Medulla oblongata (tissue), 1 donor: ENCODE results near the gene SUN1.

ENCODE experiments used
- DNase-seq: peaks from one replicate; pipeline ENCODE4 v3.0.0-alpha.2; 2015; ENCODE audit errors: extremely low spot score

The SUN1 gene

DNA sequence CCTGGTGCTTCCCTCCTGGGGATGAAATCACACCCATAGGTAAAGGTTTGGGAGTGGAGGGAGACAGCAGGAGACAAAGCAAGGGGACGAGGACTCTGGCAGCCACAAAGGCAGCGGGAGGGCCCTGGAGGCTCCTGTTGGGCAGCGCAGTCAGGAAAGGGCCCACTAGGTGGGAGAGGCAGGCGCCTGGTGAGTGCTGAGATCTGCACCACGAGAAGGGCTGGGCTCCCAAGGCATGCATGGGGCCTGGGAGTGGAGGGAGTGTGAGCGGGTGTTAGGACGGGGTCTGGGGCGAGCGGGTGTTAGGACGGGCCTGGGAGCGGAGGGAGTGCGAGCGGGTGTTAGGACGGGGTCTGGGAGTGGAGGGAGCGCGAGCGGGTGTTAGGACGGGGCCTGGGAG is 57.1 kb downstream of the SUN1 start:
- no peak for DNase-seq

GRCh38 chr7:890868-891267 is 58.6 kb downstream of the SUN1 start:
- no peak for DNase-seq

- no peak for DNase-seq
Measured at GRCh38 chr7:891291-891690, 59.0 kb downstream of the SUN1 start.

- DNase-seq: no peak
Measured at GRCh38 chr7:891805-892204, 59.5 kb downstream of the SUN1 start.

DNA sequence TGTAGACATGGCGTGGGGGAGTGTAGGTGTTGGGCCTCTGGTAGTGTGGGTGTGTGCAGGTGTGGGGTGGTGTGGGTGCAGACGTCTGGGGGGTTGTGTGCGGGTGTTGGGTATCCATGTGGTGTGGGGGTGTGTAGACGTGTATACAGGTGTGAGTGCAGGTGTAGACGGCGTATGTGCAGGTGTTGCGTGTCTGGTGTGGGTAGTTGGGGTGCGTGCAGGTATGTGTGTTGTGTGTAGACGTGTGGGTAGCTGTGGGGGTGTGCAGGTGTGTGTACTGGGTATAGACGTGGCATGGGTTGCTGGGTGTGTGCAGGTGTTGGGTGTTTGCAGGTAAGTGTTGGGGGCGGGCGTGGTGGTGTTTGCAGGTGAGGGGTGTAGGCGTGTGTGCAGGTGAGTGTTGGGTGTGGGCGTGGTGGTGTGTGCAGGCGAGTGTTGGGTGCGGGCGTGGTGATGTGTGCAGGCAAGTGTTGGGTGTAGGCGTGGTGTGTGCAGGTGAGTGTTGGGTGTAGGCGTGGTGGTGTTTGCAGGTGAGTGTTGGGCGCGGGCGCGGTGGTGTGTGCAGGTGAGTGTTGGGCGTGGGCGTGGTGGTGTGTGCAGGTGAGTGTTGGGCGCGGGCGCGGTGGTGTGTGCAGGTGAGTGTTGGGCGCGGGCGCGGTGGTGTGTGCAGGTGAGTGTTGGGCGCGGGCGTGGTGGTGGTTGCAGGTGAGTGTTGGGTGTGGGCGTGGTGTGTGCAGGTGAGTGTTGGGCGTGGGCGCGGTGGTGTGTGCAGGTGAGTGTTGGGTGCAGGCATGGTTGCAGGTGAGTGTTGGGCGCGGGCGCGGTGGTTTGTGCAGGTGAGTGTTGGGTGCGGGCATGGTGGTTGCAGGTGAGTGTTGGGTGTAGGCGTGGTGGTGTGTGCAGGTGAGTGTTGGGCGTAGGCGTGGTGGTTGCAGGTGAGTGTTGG is 60.6 kb downstream of the SUN1 start:
- DNase-seq: no peak

- no peak for DNase-seq
Measured at GRCh38 chr7:893686-894085, 61.4 kb downstream of the SUN1 start.

DNA sequence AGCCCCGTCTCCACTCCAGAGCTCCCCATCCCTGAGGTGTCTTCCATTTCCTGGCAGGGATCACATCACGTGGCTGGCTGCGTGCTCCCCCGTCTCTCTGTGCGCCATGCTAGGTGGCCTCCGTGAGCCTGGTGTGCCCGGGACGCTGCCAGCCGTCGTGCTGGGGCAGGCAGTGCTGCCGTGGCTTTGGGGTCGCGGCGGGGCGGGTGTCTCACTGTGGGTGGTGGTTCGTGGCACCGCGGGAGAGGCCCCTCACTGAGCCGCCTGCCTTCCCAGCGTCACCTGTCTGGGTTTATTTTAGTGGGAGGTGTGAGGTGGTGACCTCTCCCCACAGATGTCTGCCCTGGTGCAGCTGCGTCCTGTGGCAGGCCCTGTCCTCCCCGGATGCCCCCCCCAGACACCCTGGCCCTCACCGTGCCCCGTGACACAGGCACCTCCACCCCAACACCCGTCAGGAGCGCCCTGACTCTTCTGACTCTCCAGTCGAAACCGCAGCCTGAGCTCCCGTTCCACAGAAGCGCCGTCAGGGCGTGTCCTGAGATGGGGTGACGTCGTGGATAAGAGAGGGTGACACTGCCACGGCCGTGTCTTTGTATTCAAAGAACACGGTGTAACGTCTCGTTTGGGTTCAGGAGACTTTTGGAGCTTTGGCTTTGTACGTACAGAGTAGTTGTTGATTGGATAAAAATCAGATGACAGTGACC is 62.0 kb downstream of the SUN1 start:
- no peak for DNase-seq

DNA sequence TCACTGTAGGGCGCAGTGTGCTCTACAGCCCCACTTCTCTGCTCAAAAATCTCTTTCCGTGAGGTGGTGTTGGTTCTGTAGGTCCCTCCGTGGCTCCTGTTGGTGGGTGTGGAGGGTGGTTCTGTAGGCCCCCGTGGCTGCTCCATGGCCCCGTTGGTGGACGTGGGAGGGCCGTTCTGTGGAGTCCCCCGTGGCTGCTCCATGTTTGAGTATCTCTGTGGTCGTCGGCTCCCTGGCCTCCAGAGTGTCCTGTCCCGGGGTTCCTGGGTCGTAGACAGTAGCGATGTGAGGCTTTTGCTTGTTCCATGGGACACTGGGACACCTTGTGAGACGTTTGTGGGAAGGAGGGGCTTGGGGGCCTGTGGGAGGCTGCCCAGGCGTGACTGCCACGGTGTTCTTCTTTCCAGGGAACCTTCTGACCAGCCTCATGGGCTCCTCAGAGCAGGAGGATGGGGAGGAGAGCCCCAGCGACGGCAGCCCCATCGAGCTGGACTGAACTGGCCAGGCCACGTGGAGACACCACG is 62.7 kb downstream of the SUN1 start:
- no peak for DNase-seq

GRCh38 chr7:895451-896052 is 63.3 kb downstream of the SUN1 start:
- no peak for DNase-seq

DNA sequence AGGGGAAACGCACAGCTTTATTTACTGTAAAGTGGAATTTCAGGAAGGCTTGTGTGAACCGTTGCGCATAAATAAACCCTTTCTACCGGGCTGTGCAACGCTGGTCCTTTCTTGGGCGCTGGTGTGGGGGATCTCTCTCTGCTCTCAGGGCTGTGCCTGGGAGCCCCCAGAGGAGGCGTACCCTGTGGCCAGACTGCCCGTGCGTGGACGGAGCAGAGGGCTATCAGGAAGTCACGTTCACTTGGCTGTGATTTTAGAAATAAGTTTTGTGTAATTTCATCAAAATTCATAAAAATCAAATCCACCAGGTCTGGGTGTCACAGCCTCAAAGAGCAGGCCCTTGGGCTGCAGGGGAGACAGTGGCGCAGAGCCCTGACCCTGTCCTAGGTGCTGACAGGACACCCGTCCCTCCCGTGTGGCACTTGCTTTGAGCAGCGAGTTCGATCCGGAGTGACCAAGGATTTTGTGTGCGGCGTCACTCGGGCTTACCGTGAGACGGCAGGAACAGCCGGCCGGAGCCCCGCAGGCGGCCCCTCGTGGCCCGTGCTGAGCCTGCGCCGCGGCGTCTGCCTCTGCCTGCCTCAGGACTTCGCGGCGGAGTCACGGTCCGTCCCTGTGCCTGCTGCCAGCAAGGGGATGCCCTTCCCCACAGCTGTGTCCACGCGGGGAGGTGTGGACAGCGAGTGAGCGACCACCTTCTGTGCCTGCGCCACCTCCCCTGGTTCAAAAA is 64.2 kb downstream of the SUN1 start:
- no peak for DNase-seq

DNA sequence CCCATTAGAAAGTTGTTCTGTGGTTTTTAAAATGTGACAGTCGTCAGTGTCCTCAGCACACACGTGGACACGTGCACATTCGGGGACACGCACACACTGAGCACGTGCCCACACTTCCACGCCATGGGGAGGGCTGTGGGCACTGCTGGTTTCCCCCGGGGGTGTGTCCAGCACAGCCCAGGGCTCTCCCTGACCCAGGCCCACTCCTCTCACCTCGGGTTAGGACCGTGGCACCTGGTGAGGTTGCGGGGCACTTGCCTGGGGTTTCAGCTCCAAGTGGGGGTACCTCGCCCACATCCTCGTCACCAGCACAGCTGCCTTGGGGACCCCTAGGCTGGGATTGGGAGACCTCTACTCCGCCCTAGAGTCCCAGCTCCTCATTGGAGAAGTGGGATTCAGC is 64.8 kb downstream of the SUN1 start:
- DNase-seq: no peak

GRCh38 chr7:897771-898376 is 65.6 kb downstream of the SUN1 start:
- no peak for DNase-seq

GRCh38 chr7:898460-898854 is 66.2 kb downstream of the SUN1 start:
- no peak for DNase-seq

GRCh38 chr7:898855-899681 is 66.8 kb downstream of the SUN1 start:
- no peak for DNase-seq

DNA sequence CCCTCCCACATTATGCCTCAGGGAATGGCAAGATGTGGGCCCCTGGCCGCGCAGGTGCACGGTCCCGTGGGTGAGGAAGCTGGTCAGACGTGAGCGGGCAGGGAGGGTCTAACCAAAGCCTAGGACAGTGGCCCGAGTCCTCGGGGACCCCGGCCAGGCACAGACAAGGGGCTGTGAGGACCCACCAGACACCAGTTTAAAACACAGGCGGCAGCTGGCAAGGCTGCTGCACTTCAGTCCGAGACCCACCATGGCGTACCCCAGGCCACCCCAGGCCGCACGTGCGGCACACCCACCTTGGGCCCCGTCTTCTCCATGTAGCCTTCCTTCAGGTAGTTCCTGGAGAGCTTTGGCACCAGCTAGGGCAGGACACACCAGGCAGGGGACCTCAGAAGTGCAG is 67.5 kb downstream of the SUN1 start:
- DNase-seq: no peak

DNA sequence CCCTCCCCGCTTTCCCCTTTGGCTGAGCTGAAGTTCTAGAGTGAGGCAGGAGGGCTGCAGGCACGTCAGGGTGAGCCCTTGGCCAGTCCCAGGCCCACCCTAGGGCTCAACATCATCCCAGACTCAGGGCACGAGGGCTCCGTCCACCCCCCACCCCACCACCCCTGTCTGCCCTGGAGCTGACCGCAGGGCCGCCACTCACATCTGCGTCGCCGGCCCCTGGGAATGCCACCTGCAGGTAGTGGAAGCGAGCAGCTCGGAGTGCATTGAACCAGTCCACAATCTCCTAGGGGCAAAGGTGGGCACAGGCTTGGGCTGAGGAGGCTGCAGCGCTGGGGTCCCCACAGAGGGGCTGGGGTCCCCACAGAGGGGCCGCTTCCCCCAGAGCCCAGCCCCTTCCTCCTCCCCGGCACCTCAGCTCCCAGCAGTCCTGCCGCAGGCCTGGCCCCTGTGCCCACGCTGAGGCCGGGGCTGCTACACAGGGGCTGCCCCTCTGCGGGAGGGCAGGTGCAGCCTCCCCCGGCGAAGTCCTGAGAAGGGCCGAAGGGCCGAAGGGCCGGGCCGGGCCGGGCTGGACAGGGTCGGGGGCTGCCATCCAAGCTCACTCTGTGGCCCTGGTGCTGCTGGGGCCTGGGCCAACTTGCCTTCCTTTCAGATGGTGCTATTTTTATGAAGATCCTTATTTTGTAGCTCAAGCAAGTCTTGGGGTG is 68.2 kb downstream of the SUN1 start:
- no peak for DNase-seq

- no peak for DNase-seq
Measured at GRCh38 chr7:901041-901387, 68.7 kb downstream of the SUN1 start.

DNA sequence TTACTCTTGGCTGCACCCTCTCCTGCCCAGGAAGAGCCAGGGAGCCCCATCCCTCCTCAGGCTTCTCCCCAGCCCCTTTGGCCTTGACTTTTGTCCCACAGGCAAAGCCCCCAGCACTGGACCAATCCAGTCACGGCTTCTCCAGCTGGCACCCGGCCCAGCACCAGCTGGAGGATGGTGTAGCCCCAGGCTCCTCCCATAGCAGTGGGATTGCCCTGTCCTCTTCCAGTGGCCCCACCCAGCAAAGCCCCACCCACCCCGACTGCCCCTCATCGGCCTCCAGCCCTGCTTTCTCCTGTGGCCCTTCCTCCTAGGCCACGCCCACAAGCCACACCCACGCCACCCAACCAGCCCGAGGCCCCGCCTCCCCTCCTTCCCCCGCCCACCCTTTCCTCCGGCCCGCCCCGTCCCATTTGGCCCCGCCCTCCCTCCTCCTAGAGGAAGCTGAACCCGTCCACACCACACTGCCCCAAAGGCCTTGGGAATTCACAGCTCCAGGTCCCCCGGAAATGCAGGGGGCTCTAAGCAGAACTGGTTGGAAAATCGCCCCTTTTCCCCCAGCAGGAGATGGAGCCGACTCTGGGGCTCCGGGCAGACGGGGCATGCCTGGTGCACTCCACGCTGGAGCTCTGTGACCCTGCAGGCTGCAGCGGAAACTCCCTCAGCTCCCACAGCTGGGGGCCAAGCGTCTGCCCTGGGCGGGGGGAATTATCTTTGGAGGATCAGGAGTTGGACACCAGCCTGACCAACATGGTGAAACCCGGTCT is 69.3 kb downstream of the SUN1 start:
- DNase-seq: peak; percentile 73

- no peak for DNase-seq
Measured at GRCh38 chr7:902996-903395, 70.7 kb downstream of the SUN1 start.
